NCI-H748 treated with DMSO at 0.1 percent for 48 hours (cell line): ENCODE data around the gene MRTFA.
A peak's percentile ranks its signal among the peaks of the same experiment; 100 is the strongest.

ENCODE experiments used
- DNase-seq: peaks from one replicate; lab custom pipeline; 2025; lab: John Stamatoyannopoulos, UW

MRTFA gene

GRCh38 chr22:40410731-40411505, 225.6 kb downstream of the MRTFA start:
- no peak for DNase-seq

GRCh38 chr22:40410272-40410671, 226.2 kb downstream of the MRTFA start:
- no peak for DNase-seq

DNA sequence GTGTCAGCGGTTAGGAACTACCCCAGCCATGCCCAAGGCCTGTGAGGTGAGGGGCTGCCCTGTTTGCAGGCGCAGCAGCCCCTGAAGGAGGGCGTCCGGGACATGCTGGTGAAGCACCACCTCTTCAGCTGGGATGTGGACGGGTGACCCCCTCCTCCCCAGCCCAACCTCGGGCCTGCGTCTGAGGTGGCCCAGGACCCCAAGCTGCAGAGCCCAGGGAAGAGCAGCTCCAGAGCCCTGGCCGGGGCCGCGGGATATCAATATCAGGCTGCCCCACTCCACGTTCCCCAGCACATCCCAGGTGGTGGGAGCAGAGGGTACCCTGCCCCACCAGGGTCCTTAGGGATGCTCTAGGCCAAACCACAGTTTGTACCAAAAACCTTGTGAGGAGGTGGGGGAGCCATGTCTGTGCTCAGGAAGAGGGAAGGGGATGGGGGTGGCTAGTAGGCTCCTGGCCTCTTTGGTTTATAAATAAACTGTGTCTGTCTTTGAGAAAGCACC, 226.9 kb downstream of the MRTFA start:
- DNase-seq, result no peak

- no peak for DNase-seq
Measured at GRCh38 chr22:40408718-40409612, 227.6 kb downstream of the MRTFA start.

- no peak for DNase-seq
Measured at GRCh38 chr22:40407831-40408717, 228.4 kb downstream of the MRTFA start.

GRCh38 chr22:40407021-40407761, 229.3 kb downstream of the MRTFA start:
- DNase-seq, result no peak

DNA sequence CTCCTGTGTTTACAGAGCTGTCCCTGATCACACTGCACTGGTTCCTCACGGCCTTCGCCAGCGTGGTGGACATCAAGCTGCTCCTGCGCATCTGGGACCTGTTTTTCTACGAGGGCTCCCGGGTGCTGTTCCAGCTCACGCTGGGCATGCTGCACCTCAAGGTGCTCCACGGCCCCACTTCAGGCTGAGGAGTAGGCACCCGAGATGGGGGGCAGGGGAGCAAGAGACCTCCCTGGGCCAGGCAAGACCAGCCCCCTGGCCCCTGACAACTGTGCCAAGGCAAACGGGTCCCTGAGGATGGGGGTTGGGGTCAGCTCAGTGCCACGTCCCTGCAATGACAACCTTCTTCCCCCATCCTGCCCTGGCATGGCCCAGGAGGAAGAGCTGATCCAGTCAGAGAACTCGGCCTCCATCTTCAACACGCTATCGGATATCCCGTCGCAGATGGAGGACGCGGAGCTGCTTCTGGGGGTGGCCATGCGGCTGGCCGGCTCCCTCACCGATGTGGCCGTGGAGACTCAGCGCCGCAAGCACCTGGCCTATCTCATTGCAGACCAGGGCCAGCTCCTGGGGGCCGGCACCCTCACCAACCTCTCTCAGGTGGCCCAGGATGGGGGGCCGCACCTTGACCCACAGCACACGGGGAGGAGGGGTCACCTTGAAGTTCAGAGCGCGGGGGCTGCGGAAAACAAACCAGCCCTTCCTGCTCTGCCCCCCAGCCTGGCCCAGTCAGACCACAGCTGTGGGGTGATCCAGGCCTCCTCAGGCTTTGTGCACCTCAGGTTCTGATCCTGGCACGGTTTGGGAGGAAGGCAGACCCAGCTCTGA, 230.2 kb downstream of the MRTFA start:
- no peak for DNase-seq

DNA sequence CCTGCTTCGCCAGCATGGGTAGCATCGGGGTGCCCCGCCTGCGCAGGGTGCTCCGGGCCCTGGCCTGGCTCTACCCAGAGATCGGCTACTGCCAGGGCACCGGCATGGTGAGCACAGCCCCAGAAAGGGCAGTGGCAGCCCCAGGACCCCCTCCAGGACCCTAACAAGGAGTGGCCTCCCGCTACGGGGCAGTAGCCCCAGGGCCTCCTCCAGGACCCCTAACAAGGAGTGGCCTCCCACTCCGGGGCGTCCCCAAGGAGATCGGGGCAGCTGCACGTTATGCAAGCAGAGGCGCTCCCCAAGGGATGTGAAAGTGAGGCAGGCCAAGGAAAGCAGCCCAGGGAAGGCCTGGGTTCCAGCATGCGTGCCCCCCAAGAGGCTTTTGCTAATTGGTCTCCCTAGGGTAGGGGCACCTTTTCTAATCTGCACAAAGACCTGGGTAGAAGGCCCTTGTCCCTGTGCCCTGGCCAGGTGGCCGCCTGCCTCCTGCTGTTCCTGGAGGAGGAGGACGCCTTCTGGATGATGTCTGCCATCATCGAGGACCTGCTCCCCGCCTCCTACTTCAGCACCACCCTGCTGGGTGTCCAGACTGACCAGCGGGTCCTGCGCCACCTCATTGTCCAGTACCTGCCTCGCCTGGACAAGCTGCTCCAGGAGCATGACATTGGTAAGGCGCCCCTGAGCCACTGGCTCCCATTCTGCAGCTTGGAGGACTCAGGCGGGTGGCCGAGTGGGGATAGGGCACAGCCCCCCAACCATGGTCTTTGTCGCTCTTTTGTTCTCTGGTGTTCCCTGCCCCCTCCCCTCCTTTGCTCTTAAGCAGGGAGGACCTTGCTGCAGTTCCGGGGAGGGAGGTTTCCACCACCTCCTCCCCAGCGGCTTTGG, 231.1 kb downstream of the MRTFA start:
- DNase-seq, result no peak

GRCh38 chr22:40404251-40405177, 232.0 kb downstream of the MRTFA start:
- DNase-seq, result no peak

- no peak for DNase-seq
Measured at GRCh38 chr22:40403651-40404050, 232.9 kb downstream of the MRTFA start.

DNA sequence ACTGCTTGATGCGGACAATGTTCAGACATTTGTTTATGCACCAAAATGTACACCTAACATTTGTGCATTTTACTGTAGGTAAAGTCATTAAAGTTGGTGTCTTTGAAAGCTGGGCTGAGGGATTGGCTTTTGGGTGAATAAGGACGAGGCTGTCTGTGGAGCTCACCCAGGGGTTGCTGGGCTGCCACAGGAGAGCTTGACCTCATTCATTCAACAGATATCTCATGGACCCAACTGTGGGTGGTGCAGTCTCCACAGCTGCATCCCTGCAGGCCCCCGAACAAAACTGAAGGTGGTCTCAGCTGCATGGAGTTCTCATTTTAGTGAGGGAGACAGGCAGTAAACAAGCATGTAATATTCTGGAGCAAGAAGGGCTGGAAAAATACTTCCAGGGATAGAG, 233.4 kb downstream of the MRTFA start:
- DNase-seq, result no peak

- DNase-seq, result no peak
Measured at GRCh38 chr22:40401981-40402406, 234.5 kb downstream of the MRTFA start.

GRCh38 chr22:40401532-40401931, 235.0 kb downstream of the MRTFA start:
- no peak for DNase-seq

DNA sequence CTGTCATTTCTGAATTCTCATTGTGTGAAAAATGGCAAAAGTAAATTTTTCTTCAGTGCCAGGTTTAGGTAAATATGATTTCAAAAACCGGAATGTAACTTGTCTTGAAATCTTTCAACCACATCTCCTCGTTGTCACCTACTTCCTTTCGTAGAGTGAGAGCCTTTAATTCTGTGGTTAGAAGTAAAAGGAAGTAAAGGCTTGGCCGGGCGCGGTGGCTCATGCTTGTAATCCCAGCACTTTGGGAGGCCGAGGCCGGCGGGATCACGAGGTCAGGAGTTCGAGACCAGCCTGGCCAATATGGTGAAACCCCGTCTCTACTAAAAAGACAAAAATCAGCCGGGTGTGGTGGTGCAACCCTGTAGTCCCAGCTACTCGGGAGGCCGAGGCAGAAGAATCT, 236.4 kb downstream of the MRTFA start:
- no peak for DNase-seq

- DNase-seq, result no peak
Measured at GRCh38 chr22:40399621-40400020, 236.9 kb downstream of the MRTFA start.

GRCh38 chr22:40397396-40397795, 239.1 kb downstream of the MRTFA start:
- DNase-seq, result no peak

- DNase-seq, result peak; percentile 87
Measured at GRCh38 chr22:40396882-40397281, 239.6 kb downstream of the MRTFA start.

GRCh38 chr22:40395607-40396006, 240.9 kb downstream of the MRTFA start:
- no peak for DNase-seq
